GM12891 (cell line): ENCODE data around the gene GABBR2.

Experiments used
- POLR2A ChIP-seq: IDR thresholded peaks from 2 replicates; pipeline ENCODE4 v1.6.1; 2011; ENCODE audit warnings: low read depth, low read length, control low read depth
- TAF1 ChIP-seq: IDR thresholded peaks from 2 replicates; pipeline ENCODE4 v1.6.1; 2011; ENCODE audit warnings: low read depth, low read length, control low read depth

DNA sequence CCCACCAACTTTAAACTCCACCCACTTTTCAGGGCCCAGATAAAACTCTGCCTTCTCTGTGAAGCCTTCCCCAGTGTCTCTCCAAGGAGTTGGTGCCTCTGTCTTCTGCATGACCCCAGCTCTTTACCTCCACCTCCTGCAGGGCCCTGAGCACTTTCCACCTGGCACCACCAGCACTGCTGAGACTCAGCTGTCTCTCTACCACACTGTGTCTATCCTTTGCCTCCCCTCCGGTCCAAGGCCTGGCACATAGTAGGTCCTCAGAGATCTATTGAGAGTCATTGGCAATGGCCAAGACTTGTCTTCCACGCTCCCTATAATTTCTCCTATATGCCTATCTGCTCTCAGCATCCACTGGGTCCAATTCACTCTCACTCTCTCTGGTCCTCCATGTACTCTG, 12.9 kb upstream of the GABBR2 start:
- TF ChIP-seq TAF1 (no peak), POLR2A (no peak)
